PFSK-1 (cell line): ENCODE results near the gene HSD17B10.

Experiments used
- FOXP2 ChIP-seq: optimal IDR thresholded peaks from 2 replicates; pipeline ENCODE3; 2011; ENCODE audit warnings: borderline replicate concordance, control low read depth, inconsistent platforms; ENCODE audit not compliant: insufficient read depth; ENCODE audit errors: extremely low read length, extremely low read depth
- POLR2AphosphoS5 ChIP-seq: IDR thresholded peaks from 2 replicates; pipeline ENCODE4 v1.6.1; 2012; ENCODE audit warnings: low read depth, mild to moderate bottlenecking, control low read depth, low read length, moderate library complexity
- SIN3A ChIP-seq: IDR thresholded peaks from 2 replicates; pipeline ENCODE4 v1.6.1; 2012; ENCODE audit warnings: mild to moderate bottlenecking, low read length, moderate library complexity, borderline replicate concordance; ENCODE audit not compliant: insufficient read depth
- TAF1 ChIP-seq: IDR thresholded peaks from 2 replicates; pipeline ENCODE4 v1.6.1; 2012; ENCODE audit warnings: low read length, control low read depth, borderline replicate concordance; ENCODE audit not compliant: insufficient read depth
- TF ChIP-seq, protein P1 (sequence below), 2 experiments: IDR thresholded peaks; 2 replicates each; pipeline versions ENCODE4 v1.6.1 to v1.8.0; 2011 to 2012; ENCODE audit warnings: low read depth in 2 of 2, low read length in 2 of 2, control low read depth in 1 of 2, inconsistent platforms in 1 of 2, mild to moderate bottlenecking in 1 of 2, moderate library complexity in 1 of 2; ENCODE audit not compliant: insufficient read depth in 1 of 2

GRCh38 chrX:53483416-53483815 is 49.2 kb upstream of the HSD17B10 start:
- TF ChIP-seq POLR2AphosphoS5 (no peak), SIN3A (no peak), TAF1 (no peak), FOXP2 (no peak)
- TF ChIP-seq, protein P1, sequence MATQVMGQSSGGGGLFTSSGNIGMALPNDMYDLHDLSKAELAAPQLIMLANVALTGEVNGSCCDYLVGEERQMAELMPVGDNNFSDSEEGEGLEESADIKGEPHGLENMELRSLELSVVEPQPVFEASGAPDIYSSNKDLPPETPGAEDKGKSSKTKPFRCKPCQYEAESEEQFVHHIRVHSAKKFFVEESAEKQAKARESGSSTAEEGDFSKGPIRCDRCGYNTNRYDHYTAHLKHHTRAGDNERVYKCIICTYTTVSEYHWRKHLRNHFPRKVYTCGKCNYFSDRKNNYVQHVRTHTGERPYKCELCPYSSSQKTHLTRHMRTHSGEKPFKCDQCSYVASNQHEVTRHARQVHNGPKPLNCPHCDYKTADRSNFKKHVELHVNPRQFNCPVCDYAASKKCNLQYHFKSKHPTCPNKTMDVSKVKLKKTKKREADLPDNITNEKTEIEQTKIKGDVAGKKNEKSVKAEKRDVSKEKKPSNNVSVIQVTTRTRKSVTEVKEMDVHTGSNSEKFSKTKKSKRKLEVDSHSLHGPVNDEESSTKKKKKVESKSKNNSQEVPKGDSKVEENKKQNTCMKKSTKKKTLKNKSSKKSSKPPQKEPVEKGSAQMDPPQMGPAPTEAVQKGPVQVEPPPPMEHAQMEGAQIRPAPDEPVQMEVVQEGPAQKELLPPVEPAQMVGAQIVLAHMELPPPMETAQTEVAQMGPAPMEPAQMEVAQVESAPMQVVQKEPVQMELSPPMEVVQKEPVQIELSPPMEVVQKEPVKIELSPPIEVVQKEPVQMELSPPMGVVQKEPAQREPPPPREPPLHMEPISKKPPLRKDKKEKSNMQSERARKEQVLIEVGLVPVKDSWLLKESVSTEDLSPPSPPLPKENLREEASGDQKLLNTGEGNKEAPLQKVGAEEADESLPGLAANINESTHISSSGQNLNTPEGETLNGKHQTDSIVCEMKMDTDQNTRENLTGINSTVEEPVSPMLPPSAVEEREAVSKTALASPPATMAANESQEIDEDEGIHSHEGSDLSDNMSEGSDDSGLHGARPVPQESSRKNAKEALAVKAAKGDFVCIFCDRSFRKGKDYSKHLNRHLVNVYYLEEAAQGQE (IDR thresholded peaks at IDR 0.05; ENCODE audit: insufficient read depth in 1 of 2, low read depth in 2 of 2, low read length in 2 of 2): no peak
